ENCODE results near the gene EPB41L3. TPM values are rescaled to one million over a fixed set of nuclear protein-coding genes. Genes with fewer than 3 reads are reported as not detected.

EPB41L3 gene
- total RNA-seq, 4 donors from 2014 or later = 28.8 to 41.4 (median 37.2) TPM

DNA sequence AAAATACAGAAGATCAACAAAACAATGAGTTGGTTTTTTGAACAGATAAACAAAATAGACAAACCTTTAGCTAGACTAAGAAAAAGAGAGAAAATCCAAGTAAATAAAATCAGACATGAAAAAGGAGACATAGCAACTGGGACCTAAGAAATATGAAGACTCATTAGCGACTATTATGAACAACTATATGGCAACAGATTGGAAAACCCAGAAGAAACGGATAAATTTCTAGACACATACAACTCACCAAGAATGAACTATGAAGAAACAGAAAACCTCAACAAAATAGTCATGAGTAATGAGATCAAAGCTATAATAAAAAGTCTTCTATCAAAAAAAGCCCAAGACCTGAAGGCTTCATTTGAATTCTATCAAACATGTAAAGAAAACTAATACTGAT is 59.3 kb downstream of the EPB41L3 start:
- no peaks in the 10 kb centered on the region for H3K36me3 ChIP-seq
- H3K4me3 ChIP-seq = no peak overlapping the region
- no peaks in the 10 kb centered on the region for H3K9me3 ChIP-seq
- TF ChIP-seq POLR2A (IDR thresholded peaks at IDR 0.05) = no peak
- TF ChIP-seq, protein P1, sequence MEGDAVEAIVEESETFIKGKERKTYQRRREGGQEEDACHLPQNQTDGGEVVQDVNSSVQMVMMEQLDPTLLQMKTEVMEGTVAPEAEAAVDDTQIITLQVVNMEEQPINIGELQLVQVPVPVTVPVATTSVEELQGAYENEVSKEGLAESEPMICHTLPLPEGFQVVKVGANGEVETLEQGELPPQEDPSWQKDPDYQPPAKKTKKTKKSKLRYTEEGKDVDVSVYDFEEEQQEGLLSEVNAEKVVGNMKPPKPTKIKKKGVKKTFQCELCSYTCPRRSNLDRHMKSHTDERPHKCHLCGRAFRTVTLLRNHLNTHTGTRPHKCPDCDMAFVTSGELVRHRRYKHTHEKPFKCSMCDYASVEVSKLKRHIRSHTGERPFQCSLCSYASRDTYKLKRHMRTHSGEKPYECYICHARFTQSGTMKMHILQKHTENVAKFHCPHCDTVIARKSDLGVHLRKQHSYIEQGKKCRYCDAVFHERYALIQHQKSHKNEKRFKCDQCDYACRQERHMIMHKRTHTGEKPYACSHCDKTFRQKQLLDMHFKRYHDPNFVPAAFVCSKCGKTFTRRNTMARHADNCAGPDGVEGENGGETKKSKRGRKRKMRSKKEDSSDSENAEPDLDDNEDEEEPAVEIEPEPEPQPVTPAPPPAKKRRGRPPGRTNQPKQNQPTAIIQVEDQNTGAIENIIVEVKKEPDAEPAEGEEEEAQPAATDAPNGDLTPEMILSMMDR (IDR thresholded peaks at IDR 0.05) = no peak
- no peaks in the 10 kb centered on the region for H3K4me1 ChIP-seq
- no peak overlapping the region for H3K27ac ChIP-seq
- intact Hi-C loops (cut with DNase I) = no loop called here
- DNase-seq = no peak
- no peaks in the 10 kb centered on the region for H3K27me3 ChIP-seq
- WGBS, 2 donors = 87 to 93% methylated on average over 2 of the region's 2 CpGs

DNA sequence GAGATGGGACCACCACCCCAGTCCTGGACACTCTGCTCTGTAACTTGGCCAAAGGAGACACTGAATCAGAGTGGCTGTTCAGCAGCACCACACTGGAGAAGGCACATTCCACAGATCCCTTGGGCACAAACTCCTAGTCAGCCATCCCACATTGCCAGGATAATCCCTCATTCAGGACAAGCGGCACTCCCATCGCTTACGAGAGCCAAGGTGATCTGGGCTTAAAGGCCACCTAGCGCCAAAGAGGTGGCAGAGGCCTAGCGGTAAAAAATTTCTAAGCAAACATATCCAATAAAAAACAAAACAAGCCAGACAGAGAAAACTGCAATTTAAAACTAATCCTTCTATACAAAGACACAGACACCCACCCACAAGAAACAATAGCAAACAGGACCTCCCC is 62.2 kb downstream of the EPB41L3 start:
- WGBS, 2 donors = 94 to 95% methylated on average over 5 of the region's 5 CpGs
- H3K27me3 ChIP-seq = no peaks in the 10 kb centered on the region
- TF ChIP-seq POLR2A (IDR thresholded peaks at IDR 0.05) = no peak
- TF ChIP-seq, protein P1 (IDR thresholded peaks at IDR 0.05) = no peak
- no peaks in the 10 kb centered on the region for H3K4me1 ChIP-seq
- H3K4me3 ChIP-seq = no peak overlapping the region
- DNase-seq = no peak
- no peak overlapping the region for H3K27ac ChIP-seq
- intact Hi-C loops (cut with DNase I) = no loop called here
- H3K9me3 ChIP-seq = no peaks in the 10 kb centered on the region
- no peaks in the 10 kb centered on the region for H3K36me3 ChIP-seq

DNA sequence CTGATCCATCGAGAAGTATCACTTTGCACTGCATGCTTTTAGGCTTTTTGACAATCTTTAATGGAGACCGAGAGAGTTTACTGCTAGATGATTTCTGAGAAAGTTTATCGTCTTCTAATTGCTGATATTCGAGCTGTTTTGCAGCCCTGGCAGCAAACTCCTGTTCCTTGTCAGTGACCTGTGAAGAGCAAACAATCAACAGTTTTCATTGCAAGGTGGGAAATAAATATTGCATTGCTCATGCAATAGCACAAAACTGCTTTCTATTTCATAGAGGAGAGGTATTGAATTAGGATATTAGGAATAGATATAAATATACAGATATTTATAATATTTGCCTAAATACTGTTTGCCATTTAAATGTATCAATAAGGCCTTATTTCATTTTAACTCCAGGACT is 65.5 kb downstream of the EPB41L3 start:
- Histone ChIP-seq H3K27ac (no peak overlapping the region), H3K27me3 (no peaks in the 10 kb centered on the region), H3K36me3 (no peaks in the 10 kb centered on the region), H3K4me3 (no peak overlapping the region), H3K9me3 (no peaks in the 10 kb centered on the region), H3K4me1 (no peaks in the 10 kb centered on the region)
- TF ChIP-seq, protein P1 (IDR thresholded peaks at IDR 0.05) = no peak
- no peak for TF ChIP-seq POLR2A (IDR thresholded peaks at IDR 0.05)
- no peak for DNase-seq
- 70 to 77% methylated on average over 4 of the region's 4 CpGs for WGBS, 2 donors
- intact Hi-C loops (cut with DNase I) = no loop called here

DNA sequence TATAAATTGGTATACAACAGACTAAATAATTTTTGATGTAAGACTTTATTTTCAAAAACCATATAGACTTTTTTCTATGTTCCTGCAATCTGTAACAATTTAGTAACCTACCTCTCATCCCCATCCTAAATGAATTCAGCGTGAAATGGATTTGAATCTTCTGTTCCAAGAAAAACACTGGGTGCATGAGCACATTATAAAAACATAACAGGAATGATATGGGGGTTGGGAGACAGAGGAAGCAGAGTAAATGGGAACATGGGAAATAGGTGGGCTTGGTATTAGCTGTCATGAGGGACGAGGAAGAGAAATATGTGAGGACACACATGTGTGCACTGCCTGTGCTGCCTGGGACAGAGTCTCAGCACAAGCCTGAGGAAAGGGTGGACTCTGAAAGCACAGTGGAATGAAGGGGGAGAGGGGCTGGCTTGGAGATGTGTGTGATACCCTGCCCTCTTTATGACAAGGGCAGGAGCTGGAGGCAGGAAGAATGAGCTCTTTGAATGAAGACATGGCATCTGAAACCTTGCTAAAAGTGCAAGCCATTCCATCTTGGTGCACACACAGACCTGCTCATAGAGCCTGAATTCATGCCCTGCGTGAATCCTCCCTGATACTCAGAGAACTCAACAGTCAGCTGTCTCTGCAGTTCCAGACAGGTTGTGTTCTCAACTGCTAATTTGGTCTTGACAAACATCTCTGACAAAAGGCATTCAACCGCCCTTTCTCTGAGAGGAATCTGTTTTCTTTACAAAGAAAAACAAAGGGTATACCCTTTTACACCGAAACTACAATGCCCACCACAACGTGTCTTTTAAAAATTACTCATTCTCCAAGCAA is 66.6 kb downstream of the EPB41L3 start:
- Histone ChIP-seq H3K4me3 (no peak overlapping the region), H3K27ac (no peak overlapping the region), H3K36me3 (no peaks in the 10 kb centered on the region), H3K4me1 (no peaks in the 10 kb centered on the region), H3K27me3 (no peaks in the 10 kb centered on the region), H3K9me3 (no peaks in the 10 kb centered on the region)
- TF ChIP-seq, protein P1 (IDR thresholded peaks at IDR 0.05) = no peak
- no peak for TF ChIP-seq POLR2A (IDR thresholded peaks at IDR 0.05)
- 72 to 78% methylated on average over 5 of the region's 6 CpGs for WGBS, 2 donors
- DNase-seq = no peak
- intact Hi-C loops (cut with DNase I) = no loop called here

DNA sequence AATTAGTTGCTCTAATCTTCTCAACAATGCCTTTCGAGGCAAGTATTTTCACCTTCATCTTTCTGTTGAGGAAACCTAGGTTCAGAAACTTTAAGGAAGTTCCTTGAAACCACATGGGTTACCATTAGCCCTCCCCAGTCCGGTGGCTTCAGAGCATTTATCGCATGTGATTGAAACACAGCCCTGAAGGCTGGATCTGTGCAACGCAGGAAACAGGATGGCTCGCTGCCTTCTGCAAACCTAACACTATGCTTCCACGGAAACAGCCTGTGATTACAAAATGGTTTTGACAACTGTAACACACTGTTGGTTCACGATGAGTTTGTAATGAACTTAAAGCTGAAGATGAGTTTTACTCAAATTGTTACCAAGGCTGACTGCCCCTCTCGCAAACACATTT is 68.5 kb downstream of the EPB41L3 start:
- no peak overlapping the region for H3K4me3 ChIP-seq
- no peak for DNase-seq
- TF ChIP-seq POLR2A (IDR thresholded peaks at IDR 0.05) = no peak
- TF ChIP-seq, protein P1 (IDR thresholded peaks at IDR 0.05) = no peak
- 35 to 50% methylated on average over 8 of the region's 8 CpGs for WGBS, 2 donors
- H3K27ac ChIP-seq = no peak overlapping the region
- intact Hi-C loops (cut with DNase I) = no loop called here
- H3K36me3 ChIP-seq = no peaks in the 10 kb centered on the region
- no peaks in the 10 kb centered on the region for H3K4me1 ChIP-seq
- H3K9me3 ChIP-seq = no peaks in the 10 kb centered on the region
- H3K27me3 ChIP-seq = no peaks in the 10 kb centered on the region

All from esophagus squamous epithelium (tissue), 5 donors.